HUES48 (cell line): ENCODE data around the gene CAB39L.

Experiments used
- H3K27ac ChIP-seq: one replicate; pipeline ENCODE4 v1.7.0; 2013; ENCODE audit warnings: low read depth, low read length, inconsistent platforms
- H3K27me3 ChIP-seq: 2 replicates; pipeline ENCODE4 v1.6.1; 2013; ENCODE audit warnings: mild to moderate bottlenecking, low read length; ENCODE audit not compliant: control insufficient read depth, insufficient read depth
- H3K36me3 ChIP-seq: 2 replicates; pipeline ENCODE4 v1.6.1; 2013; ENCODE audit warnings: low read length; ENCODE audit not compliant: control insufficient read depth, insufficient read depth
- H3K4me1 ChIP-seq: 2 replicates; pipeline ENCODE4 v1.6.1; 2013; ENCODE audit warnings: mild to moderate bottlenecking, low read length; ENCODE audit not compliant: control insufficient read depth, insufficient read depth
- H3K4me3 ChIP-seq: 2 replicates; pipeline ENCODE4 v1.5.1; 2013; ENCODE audit warnings: mild to moderate bottlenecking, low read depth, low read length
- H3K9ac ChIP-seq: 2 replicates; pipeline ENCODE4 v1.6.1; 2013; ENCODE audit warnings: mild to moderate bottlenecking, low read depth, low read length, moderate library complexity
- H3K9me3 ChIP-seq: 2 replicates; pipeline ENCODE4 v1.6.1; 2013; ENCODE audit warnings: low read length; ENCODE audit not compliant: control insufficient read depth, insufficient read depth

The CAB39L gene

DNA sequence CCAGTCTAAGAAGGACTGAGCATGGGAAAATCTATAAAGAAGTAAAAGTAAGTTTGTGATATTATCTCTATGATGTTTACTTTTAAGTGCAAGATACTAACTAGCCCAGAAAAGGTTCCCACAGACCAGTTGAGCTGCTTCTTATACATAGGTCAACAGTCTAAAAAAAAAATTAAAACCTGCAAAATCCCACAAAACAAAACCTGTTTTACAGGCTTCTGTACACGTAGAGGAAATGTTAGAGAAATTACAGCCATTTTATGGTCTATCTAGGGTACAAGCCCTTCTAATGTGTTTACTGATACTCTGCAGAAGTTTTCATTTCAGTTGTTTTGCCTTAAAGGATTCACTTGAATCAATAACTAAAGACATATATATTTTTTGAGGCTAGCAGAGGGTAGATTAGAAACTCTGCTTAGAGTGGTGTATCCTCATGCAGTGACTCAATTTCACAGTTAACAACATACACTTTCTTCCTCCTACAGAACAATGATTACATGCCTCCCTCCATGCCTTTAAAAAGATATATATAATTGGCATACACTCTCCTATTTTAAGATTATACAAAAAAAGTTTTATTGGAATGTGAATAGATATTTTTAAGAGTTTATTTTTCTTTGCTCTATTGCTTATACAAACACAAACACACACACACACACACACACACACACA, 43.9 kb downstream of the CAB39L start:
- no peak overlapping the region for H3K4me3 ChIP-seq

DNA sequence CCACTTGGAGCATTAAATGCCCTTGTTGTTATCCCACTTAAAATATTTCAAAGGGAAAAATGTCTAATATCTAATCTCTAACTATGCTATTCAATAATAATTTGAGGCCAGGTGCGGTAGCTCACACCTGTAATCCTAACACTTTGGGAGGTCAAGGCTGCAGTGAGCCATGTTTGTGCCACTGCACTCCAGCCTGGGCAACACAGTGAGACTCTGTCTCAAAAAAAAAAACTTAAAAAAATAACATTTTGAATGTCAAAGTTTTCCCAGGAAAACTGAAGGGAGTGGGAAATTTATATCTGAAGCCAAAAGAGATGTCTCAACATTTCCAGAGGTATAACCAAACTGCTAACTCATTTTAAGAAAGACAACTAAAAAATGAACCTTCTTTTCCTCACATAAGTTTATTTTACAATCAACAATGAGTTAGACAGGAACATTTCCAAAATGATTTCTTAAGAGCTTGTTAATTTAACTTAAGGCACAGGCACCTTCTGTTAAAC, 47.9 kb downstream of the CAB39L start:
- H3K9ac ChIP-seq: no peak overlapping the region
- H3K27me3 ChIP-seq: no peaks in the 10 kb centered on the region
- H3K4me3 ChIP-seq: no peak overlapping the region

More for the DNA sequence above, 43.9 kb downstream of the CAB39L start:
- Histone ChIP-seq H3K36me3 (no peaks in the 10 kb centered on the region), H3K9ac (no peak overlapping the region), H3K4me1 (0 out of 2 replicates have a peak, but pooled peaks cover 3% of the 10 kb centered on the region), H3K9me3 (no peaks in the 10 kb centered on the region), H3K27ac (no peak overlapping the region), H3K27me3 (no peaks in the 10 kb centered on the region)

DNA sequence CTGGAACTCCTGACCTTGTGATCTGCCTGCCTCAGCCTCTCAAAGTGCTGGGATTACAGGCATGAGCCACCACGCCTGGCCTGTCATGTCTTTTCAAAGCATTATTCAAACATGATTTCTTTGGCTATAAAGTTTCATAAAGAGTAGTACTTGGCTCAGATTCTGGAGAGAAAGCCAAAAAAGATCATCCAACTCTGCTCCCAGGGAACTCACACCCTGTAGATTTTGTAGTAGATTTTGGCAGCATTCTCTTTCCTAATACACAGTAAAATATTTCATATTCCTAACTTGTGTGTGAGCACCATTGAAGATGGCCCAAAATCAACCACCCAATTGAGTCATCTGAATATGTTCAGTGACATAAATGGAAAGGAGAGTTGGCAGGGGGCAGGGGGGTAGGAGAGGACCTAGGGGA, 48.4 kb downstream of the CAB39L start:
- no peaks in the 10 kb centered on the region for H3K4me1 ChIP-seq
- no peak overlapping the region for H3K4me3 ChIP-seq
- H3K9ac ChIP-seq: no peak overlapping the region
- no peaks in the 10 kb centered on the region for H3K36me3 ChIP-seq
- H3K9me3 ChIP-seq: no peaks in the 10 kb centered on the region
- H3K27me3 ChIP-seq: no peaks in the 10 kb centered on the region
- no peak overlapping the region for H3K27ac ChIP-seq

More for the DNA sequence above, 47.9 kb downstream of the CAB39L start:
- Histone ChIP-seq H3K36me3 (no peaks in the 10 kb centered on the region), H3K27ac (no peak overlapping the region), H3K9me3 (no peaks in the 10 kb centered on the region), H3K4me1 (no peaks in the 10 kb centered on the region)

DNA sequence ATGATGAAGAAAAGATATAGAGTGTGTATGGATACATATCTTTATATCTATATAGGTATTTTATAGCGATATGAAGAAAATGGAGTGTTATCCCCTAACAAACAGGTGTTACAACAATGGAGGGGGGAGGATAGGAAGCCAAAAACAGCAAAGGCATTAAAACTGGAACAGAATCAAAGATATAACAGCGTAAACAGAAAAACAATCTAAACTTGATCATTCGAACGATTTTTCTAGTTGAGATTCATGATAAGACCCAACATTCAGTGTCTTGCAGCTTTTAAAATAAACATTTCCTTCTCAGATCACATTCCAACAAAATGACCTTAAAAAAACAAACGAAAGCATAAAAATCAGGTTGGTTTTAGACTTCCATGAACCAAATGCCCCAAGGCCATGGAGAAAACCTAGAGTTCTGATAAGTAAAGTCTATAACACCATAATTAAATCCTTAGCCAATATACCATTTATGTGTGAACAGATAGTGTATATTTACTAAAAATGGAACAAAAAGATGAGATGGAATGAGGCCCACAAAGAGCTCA, 55.7 kb downstream of the CAB39L start:
- H3K27ac ChIP-seq: no peak overlapping the region

DNA sequence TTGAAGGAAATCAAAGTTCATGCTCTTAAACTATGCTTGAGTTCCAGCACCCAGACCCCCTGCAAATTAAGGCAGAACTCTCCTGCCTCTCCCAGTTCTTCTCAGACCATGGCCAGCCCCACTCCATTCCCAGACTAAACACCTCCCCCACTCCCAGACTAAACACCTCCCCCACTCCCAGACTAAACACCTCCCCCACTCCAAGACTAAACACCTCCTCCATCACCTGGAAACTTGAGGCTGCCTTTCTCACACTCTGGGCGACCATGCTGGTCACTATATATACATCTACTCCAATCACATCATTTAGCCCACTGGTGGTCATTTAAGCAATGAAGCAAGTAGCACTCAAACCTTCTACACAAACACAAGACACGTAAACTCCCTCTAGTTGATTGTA, 57.2 kb downstream of the CAB39L start:
- H3K4me3 ChIP-seq: no peak overlapping the region
- no peak overlapping the region for H3K27ac ChIP-seq
- no peaks in the 10 kb centered on the region for H3K9me3 ChIP-seq
- no peak overlapping the region for H3K9ac ChIP-seq
- H3K27me3 ChIP-seq: peaks cover 15% of the 10 kb centered on the region
- peaks cover 3% of the 10 kb centered on the region; the same call in 1 of the 2 replicates for H3K4me1 ChIP-seq
- no peaks in the 10 kb centered on the region for H3K36me3 ChIP-seq

More for the DNA sequence above, 55.7 kb downstream of the CAB39L start:
- Histone ChIP-seq H3K36me3 (no peaks in the 10 kb centered on the region), H3K9ac (no peak overlapping the region), H3K27me3 (peaks cover 15% of the 10 kb centered on the region), H3K4me1 (peaks cover 3% of the 10 kb centered on the region; the same call in 1 of the 2 replicates), H3K4me3 (no peak overlapping the region), H3K9me3 (no peaks in the 10 kb centered on the region)

DNA sequence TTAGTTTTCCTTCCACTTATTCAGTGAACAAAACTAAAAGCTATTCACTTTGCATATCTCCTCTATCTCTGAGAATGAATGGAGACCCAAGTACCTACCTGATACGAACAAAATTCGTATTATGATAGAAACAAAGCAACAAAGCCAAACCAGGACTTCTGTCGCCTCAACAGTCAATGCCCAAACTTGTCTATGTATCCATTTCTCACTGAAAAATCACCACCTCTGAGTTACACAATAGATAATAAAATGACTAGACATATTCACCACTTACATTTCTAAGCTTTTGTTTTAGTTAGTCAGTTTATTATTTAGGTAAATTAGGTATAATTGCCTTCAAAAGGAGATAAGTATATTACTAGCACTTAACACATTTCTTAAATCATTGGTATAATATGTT, 67.7 kb downstream of the CAB39L start:
- Histone ChIP-seq H3K27me3 (no peaks in the 10 kb centered on the region), H3K4me3 (no peak overlapping the region), H3K27ac (no peak overlapping the region), H3K9ac (no peak overlapping the region), H3K4me1 (no peaks in the 10 kb centered on the region), H3K9me3 (no peaks in the 10 kb centered on the region), H3K36me3 (no peaks in the 10 kb centered on the region)

DNA sequence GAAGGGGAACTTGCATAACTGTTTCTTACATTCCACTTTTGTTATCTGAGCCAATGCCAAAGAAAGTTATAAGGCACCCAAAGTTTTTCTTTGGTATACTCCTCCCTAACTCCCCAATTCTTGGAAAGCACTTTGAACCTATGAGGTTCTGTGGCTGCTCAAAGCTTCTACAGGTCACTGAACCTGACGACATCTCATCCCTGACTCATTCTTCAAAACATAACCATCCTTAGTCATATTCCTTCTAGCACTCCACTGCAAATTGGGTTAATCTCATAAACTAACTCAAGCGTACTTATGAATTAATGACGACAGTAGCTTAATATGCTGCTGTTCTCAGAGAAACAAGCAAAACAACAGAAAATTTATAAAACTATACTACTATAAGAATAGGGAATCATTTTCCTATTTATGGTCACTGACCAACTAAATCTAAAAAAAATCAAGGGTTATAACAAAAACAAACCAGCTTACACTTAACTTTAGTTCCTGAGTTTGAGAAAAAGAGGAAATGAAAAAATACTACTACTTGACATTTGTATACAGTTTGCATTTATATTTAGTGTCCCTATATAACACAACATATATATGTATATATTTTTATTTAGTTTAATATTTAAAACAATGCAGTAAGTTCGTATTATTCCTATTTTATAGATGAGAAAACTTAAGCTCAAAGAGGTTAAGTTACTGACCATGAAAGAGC, 69.1 kb downstream of the CAB39L start:
- H3K36me3 ChIP-seq: no peaks in the 10 kb centered on the region
- H3K4me1 ChIP-seq: 0 out of 2 replicates have a peak, but pooled peaks cover 3% of the 10 kb centered on the region
- H3K4me3 ChIP-seq: no peak overlapping the region
- no peak overlapping the region for H3K27ac ChIP-seq
- no peak overlapping the region for H3K9ac ChIP-seq
- no peaks in the 10 kb centered on the region for H3K9me3 ChIP-seq
- H3K27me3 ChIP-seq: no peaks in the 10 kb centered on the region

DNA sequence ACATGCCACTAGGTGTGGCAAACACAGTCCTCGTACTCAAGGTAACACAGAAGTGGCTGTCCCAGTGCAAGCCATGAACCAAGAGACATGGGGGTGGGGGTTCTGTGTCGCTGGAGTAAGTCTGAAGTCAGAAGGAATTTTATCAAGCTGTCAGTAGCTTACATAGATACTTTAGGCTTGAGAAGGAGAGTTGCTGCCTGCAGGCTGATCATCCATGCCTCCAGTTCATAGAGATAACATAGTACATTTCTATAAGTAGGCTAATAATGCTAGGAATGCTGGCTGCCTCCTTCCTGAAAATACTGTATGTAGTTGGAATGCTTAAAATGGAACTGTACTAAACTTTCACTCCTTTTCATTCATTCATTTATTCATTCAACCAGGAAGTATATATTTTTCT, 70.1 kb downstream of the CAB39L start:
- Histone ChIP-seq H3K4me1 (0 out of 2 replicates have a peak, but pooled peaks cover 3% of the 10 kb centered on the region), H3K4me3 (no peak overlapping the region), H3K9me3 (no peaks in the 10 kb centered on the region), H3K9ac (no peak overlapping the region), H3K27ac (no peak overlapping the region), H3K36me3 (no peaks in the 10 kb centered on the region), H3K27me3 (no peaks in the 10 kb centered on the region)

DNA sequence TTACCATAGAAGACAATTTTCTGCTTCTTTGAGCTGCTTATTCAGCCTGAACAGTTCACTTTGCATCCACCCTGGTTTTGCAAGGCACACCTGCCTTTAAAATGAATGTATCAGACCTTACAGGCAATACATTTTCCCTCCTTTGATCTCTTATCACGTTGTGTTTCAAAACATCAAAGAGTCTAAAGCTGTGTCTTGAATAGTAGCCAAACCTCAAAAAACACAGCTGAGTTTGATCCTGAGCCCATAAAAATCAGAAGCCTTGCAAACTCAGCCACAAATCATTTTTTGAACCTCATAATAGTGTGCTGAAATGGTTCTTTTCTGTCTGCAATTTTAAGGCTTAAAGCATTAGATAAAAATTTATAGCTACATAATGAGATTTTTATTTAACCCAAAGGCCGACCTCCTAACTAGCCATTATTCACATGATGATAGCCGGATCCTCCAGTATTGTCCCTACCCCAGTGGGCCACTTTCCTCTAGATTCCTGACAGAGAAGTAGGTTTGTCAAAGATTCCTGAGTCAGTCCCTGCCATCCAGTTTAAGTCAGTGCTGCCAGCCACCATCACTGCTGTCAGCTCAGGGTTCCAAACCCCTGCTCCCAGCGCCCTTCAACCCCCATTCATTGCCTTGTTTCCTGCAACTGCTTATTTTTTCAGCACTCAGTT, 71.8 kb downstream of the CAB39L start:
- H3K36me3 ChIP-seq: no peaks in the 10 kb centered on the region
- no peaks in the 10 kb centered on the region for H3K9me3 ChIP-seq
- no peaks in the 10 kb centered on the region for H3K27me3 ChIP-seq
- no peak overlapping the region for H3K27ac ChIP-seq
- no peak overlapping the region for H3K4me3 ChIP-seq
- H3K4me1 ChIP-seq: peaks cover 15% of the 10 kb centered on the region
- H3K9ac ChIP-seq: no peak overlapping the region

DNA sequence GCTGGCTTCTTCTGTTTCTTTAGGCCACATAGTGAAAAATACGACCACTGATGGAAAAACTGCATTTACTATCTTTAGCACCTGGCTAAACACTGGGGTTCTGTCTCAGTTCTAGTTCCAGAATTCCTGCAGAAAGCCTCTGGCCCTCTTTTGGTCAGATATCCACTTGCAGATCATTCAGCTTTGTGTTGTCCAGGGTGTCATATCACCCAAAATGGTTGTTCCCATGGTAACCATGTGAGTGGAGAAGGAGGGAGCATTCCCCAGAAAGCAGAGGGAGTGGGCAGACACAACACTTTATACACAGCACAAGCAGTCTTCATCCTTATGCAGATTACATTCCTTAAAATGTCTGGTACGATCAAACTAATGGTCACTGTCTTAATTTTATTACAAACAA, 73.5 kb downstream of the CAB39L start:
- H3K36me3 ChIP-seq: no peaks in the 10 kb centered on the region
- no peak overlapping the region for H3K9ac ChIP-seq
- no peak overlapping the region for H3K4me3 ChIP-seq
- no peaks in the 10 kb centered on the region for H3K27me3 ChIP-seq
- H3K27ac ChIP-seq: no peak overlapping the region
- H3K4me1 ChIP-seq: peaks cover 15% of the 10 kb centered on the region
- no peaks in the 10 kb centered on the region for H3K9me3 ChIP-seq
